ENCODE results near the gene LSAMP. TPM values are rescaled to one million over a fixed set of nuclear protein-coding genes. Genes with fewer than 3 reads are reported as not detected.
A peak's percentile ranks its signal among the peaks of the same experiment; 100 is the strongest.

The LSAMP gene
- total and polyA plus RNA-seq, 2 of the 4 experiments (the other 2 are of a cell fraction), result 7.9 to 8.0 TPM

- DNase-seq, result peak; percentile 94
- POLR2A ChIA-PET (ENCODE audit: unreplicated experiment), result no interaction called here
- H2AK5ac ChIP-seq (ENCODE audit: low read depth, low read length), result no peak overlapping the region
- no peak overlapping the region for H4K8ac ChIP-seq (ENCODE audit: low read depth in 2 of 2, low read length in 2 of 2)
- no peak overlapping the region for H2BK20ac ChIP-seq (ENCODE audit: low read depth, low read length)
- H3K4ac ChIP-seq (ENCODE audit: low read depth, low read length), result no peak overlapping the region
- in situ Hi-C loops (cut with MboI; ENCODE audit: low sequenced_read_pairs) (loop anchor here (10.0 kb wide), 1 partner anchor 295 kb away; no protein-coding TSS in a partner anchor), intact Hi-C loops (cut with micrococcal nuclease) (loop anchor here (5.0 to 10.0 kb wide), 5 partner anchors 293 to 615 kb away; no protein-coding TSS in a partner anchor), dilution Hi-C loops (cut with HindIII; ENCODE audit: low sequenced_read_pairs, unreplicated experiment) (no loop called here)
- H2BK5ac ChIP-seq (ENCODE audit: low read depth, low read length, poor library complexity, severe bottlenecking), result no peak overlapping the region
- no peaks in the 10 kb centered on the region for H3K79me1 ChIP-seq (ENCODE audit: low read depth in 1 of 2, low read length in 2 of 2)
- H4K91ac ChIP-seq (ENCODE audit: insufficient read depth, low read depth, low read length), result 0 out of 2 replicates have a peak overlapping the region, but pooled peaks have one; percentile 25
- no peaks in the 10 kb centered on the region for H3K36me3 ChIP-seq (ENCODE audit: control insufficient read depth, insufficient read depth, low read length)
- H4K20me1 ChIP-seq (ENCODE audit: insufficient read depth, low read length), result no peaks in the 10 kb centered on the region
- H3K4me2 ChIP-seq (ENCODE audit: low read depth, low read length), result peak overlapping the region; percentile 55; the same call in 1 of the 2 replicates
- peaks cover 7% of the 10 kb centered on the region for H3K4me1 ChIP-seq (ENCODE audit: control insufficient read depth, insufficient read depth, low read length)
- H3K18ac ChIP-seq (ENCODE audit: low read depth, low read length), result peak overlapping the region; percentile 51; the same call in 1 of the 2 replicates
- no peak overlapping the region for H3K4me3 ChIP-seq (ENCODE audit: insufficient read depth, low read depth, low read length)
- WGBS, 2 experiments (ENCODE audit: extremely low coverage in 2 of 2, insufficient read length in 1 of 2), result no CpG with 5 or more reads among the region's 2 CpGs
- no peak overlapping the region for H3K27ac ChIP-seq (ENCODE audit: insufficient read depth, low read length)
- H3K9me1 ChIP-seq (ENCODE audit: insufficient read depth, low read length), result no peaks in the 10 kb centered on the region
- no peak overlapping the region for H2BK120ac ChIP-seq (ENCODE audit: low read depth, low read length)
- no peak overlapping the region for H3K23ac ChIP-seq (ENCODE audit: low read depth, low read length)
- ATAC-seq (ENCODE audit: low read depth), result peak; percentile 35
- 0 out of 3 replicates have a peak overlapping the region, but pooled peaks have one; percentile 18 for H2BK15ac ChIP-seq (ENCODE audit: low read depth, low read length)
- H3K27me3 ChIP-seq (ENCODE audit: control insufficient read depth, insufficient read depth, low read length), result no peaks in the 10 kb centered on the region
- no peak overlapping the region for H2AFZ ChIP-seq (replicated peaks; ENCODE audit: low read length, poor library complexity)
- H3K56ac ChIP-seq (ENCODE audit: extremely low read depth, insufficient read depth, low read length), result no peak overlapping the region
- TF ChIP-seq FOS (IDR thresholded peaks at IDR 0.05; ENCODE audit: low read depth, low read length), result peak; percentile 89
- TF ChIP-seq ELK1 (IDR thresholded peaks at IDR 0.05; ENCODE audit: borderline replicate concordance, low read depth, low read length), result no peak
- no peak overlapping the region for H2AK9ac ChIP-seq (replicated peaks; ENCODE audit: low read depth, low read length, poor library complexity)
- H3K9me3 ChIP-seq (ENCODE audit: control insufficient read depth, insufficient read depth, low read length), result no peaks in the 10 kb centered on the region
- no TSS peak for BruUV-seq (replicated peaks)
- no peak overlapping the region for H4K5ac ChIP-seq (ENCODE audit: low read depth, low read length)
- CTCF ChIA-PET, result no interaction called here
- no peak overlapping the region for H3K14ac ChIP-seq (replicated peaks; ENCODE audit: low read depth, low read length)
- H3K9ac ChIP-seq (ENCODE audit: low read depth, low read length), result no peak overlapping the region
Measured at GRCh38 chr3:116440196-116440595, 5.1 kb downstream of the LSAMP start.
